Fibroblast of lung (primary cell): ENCODE data around the gene CSNK1G2. TPM values are rescaled to one million over a fixed set of nuclear protein-coding genes. Genes with fewer than 3 reads are reported as not detected.

ENCODE experiments used
- DNase-seq, 2 donors: peaks; one replicate each; pipeline versions ENCODE4 v3.0.0 to v3.0.0-alpha.2; 2010; ENCODE audit warnings: low read depth in 2 of 2
- H2AFZ ChIP-seq: 2 replicates; pipeline ENCODE4 v1.5.1; 2012; ENCODE audit warnings: low read length, control low read depth, inconsistent platforms
- H3K27ac ChIP-seq: 2 replicates; pipeline ENCODE4 v1.5.1; 2011; ENCODE audit warnings: low read length, control low read depth; ENCODE audit not compliant: insufficient read depth
- H3K27me3 ChIP-seq: 2 replicates; pipeline ENCODE4 v1.5.1; 2011; ENCODE audit warnings: mild to moderate bottlenecking, low read length; ENCODE audit not compliant: control insufficient read depth, insufficient read depth
- H3K36me3 ChIP-seq: 2 replicates; pipeline ENCODE4 v1.5.1; 2011; ENCODE audit warnings: low read length; ENCODE audit not compliant: control insufficient read depth, insufficient read depth
- H3K4me1 ChIP-seq: 2 replicates; pipeline ENCODE4 v1.5.1; 2011; ENCODE audit warnings: low read length; ENCODE audit not compliant: control insufficient read depth, insufficient read depth; ENCODE audit errors: extremely low read depth
- H3K4me2 ChIP-seq: 2 replicates; pipeline ENCODE4 v1.5.1; 2011; ENCODE audit warnings: low read length, control low read depth; ENCODE audit not compliant: insufficient read depth; ENCODE audit errors: extremely low read depth
- H3K4me3 ChIP-seq, 4 experiments: fragments of 200-600 bp in 1 of 4; sonication (generic) in 1 of 4; replicated peaks in 1 of 4; 2 replicates each; pipeline ENCODE4 v1.5.1; 2011 to 2016; ENCODE audit warnings: low read length in 4 of 4, low read depth in 3 of 4, mild to moderate bottlenecking in 3 of 4, control low read depth in 2 of 4, inconsistent platforms in 1 of 4, mixed read lengths in 1 of 4; ENCODE audit not compliant: insufficient read depth in 1 of 4; ENCODE audit errors: control extremely low read depth in 1 of 4
- H3K79me2 ChIP-seq: 2 replicates; pipeline ENCODE4 v1.5.1; 2012; ENCODE audit warnings: mild to moderate bottlenecking, low read length, inconsistent platforms; ENCODE audit not compliant: control insufficient read depth, insufficient read depth
- H3K9ac ChIP-seq: 2 replicates; pipeline ENCODE4 v1.5.1; 2011; ENCODE audit warnings: mild to moderate bottlenecking, low read length, control low read depth; ENCODE audit not compliant: insufficient read depth
- H3K9me3 ChIP-seq: 2 replicates; pipeline ENCODE4 v1.5.1; 2012; ENCODE audit warnings: low read depth, low read length; ENCODE audit not compliant: control insufficient read depth, insufficient read depth
- H4K20me1 ChIP-seq: 2 replicates; pipeline ENCODE4 v1.5.1; 2011; ENCODE audit warnings: low read length; ENCODE audit not compliant: control insufficient read depth, insufficient read depth; ENCODE audit errors: extremely low read depth
- EZH2 ChIP-seq: IDR thresholded peaks from 2 replicates; pipeline ENCODE4 v1.5.1; 2012; ENCODE audit warnings: low read length, control low read depth, mild to moderate bottlenecking; ENCODE audit errors: missing control alignments
- polyA plus RNA-seq, 2 donors: library from polyadenylated mRNA; depleted of rRNA in 1 of 2; stranded (reverse) in 1 of 2; unstranded in 1 of 2; fragments of >200 nt; gene quantifications; 2 replicates each; pipeline ENCODE4 v1.2.1, GENCODE V29; 2011 to 2012; ENCODE audit warnings: missing spikeins in 1 of 2
- total RNA-seq: library from RNA; depleted of rRNA; stranded (reverse); fragments of >200 nt; gene quantifications from 2 replicates; pipeline ENCODE4 v1.2.1, GENCODE V29; 2014
- TF ChIP-seq, protein P1 (sequence below), 2 donors: IDR thresholded peaks in 1 of 2; conservative IDR thresholded peaks in 1 of 2; 1 replicate in 1 of 2; 2 replicates in 1 of 2; pipeline ENCODE4 v1.5.1; 2011 to 2012; ENCODE audit warnings: low read length in 2 of 2, control low read depth in 1 of 2, inconsistent platforms in 1 of 2, low read depth in 1 of 2, mild to moderate bottlenecking in 1 of 2

Gene CSNK1G2
- total and polyA plus RNA-seq, 2 donors (not counting 1 experiment from before 2014, with no cell fraction given), result 21.2 to 58.6 TPM

- peaks cover 8% of the 10 kb centered on the region for H3K79me2 ChIP-seq
- no peak overlapping the region for H3K4me2 ChIP-seq
- no peak overlapping the region for H3K27ac ChIP-seq
- no peaks in the 10 kb centered on the region for H3K27me3 ChIP-seq
- no peak overlapping the region for H2AFZ ChIP-seq
- peak in 1 of 2 donors; percentile 9 for DNase-seq
- H3K4me3 ChIP-seq, result no peak overlapping the region
- H4K20me1 ChIP-seq, result no peaks in the 10 kb centered on the region
- TF ChIP-seq EZH2, result no peak
- TF ChIP-seq, protein P1, sequence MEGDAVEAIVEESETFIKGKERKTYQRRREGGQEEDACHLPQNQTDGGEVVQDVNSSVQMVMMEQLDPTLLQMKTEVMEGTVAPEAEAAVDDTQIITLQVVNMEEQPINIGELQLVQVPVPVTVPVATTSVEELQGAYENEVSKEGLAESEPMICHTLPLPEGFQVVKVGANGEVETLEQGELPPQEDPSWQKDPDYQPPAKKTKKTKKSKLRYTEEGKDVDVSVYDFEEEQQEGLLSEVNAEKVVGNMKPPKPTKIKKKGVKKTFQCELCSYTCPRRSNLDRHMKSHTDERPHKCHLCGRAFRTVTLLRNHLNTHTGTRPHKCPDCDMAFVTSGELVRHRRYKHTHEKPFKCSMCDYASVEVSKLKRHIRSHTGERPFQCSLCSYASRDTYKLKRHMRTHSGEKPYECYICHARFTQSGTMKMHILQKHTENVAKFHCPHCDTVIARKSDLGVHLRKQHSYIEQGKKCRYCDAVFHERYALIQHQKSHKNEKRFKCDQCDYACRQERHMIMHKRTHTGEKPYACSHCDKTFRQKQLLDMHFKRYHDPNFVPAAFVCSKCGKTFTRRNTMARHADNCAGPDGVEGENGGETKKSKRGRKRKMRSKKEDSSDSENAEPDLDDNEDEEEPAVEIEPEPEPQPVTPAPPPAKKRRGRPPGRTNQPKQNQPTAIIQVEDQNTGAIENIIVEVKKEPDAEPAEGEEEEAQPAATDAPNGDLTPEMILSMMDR (conservative IDR thresholded peaks at IDR 0.05 in 1 of 2, IDR thresholded peaks at IDR 0.05 in 1 of 2; ENCODE audit: low read depth in 1 of 2, low read length in 2 of 2), result no peak
- H3K9ac ChIP-seq, result no peak overlapping the region
- no peaks in the 10 kb centered on the region for H3K36me3 ChIP-seq
- H3K4me1 ChIP-seq, result peaks cover 6% of the 10 kb centered on the region
- H3K9me3 ChIP-seq, result no peaks in the 10 kb centered on the region
Measured at GRCh38 chr19:1901940-1902404, 39.0 kb upstream of the CSNK1G2 start.

- Histone ChIP-seq H3K79me2 (peaks cover 17% of the 10 kb centered on the region), H3K36me3 (peaks cover 2% of the 10 kb centered on the region), H2AFZ (no peak overlapping the region), H3K9ac (no peak overlapping the region), H3K4me1 (peaks cover 6% of the 10 kb centered on the region), H3K4me2 (no peak overlapping the region), H3K27me3 (no peaks in the 10 kb centered on the region), H3K9me3 (no peaks in the 10 kb centered on the region), H3K27ac (no peak overlapping the region), H4K20me1 (no peaks in the 10 kb centered on the region), H3K4me3 (no peak overlapping the region)
- DNase-seq, result no peak
- no peak for TF ChIP-seq EZH2
- TF ChIP-seq, protein P1 (conservative IDR thresholded peaks at IDR 0.05 in 1 of 2, IDR thresholded peaks at IDR 0.05 in 1 of 2; ENCODE audit: low read depth in 1 of 2, low read length in 2 of 2), result no peak
Measured at GRCh38 chr19:1902923-1903322, 38.0 kb upstream of the CSNK1G2 start.

GRCh38 chr19:1904860-1905109 lies 36.2 kb upstream of the CSNK1G2 start:
- H3K27ac ChIP-seq, result peak overlapping the region; percentile 40
- peaks cover 27% of the 10 kb centered on the region for H3K79me2 ChIP-seq
- H4K20me1 ChIP-seq, result no peaks in the 10 kb centered on the region
- TF ChIP-seq EZH2, result no peak
- TF ChIP-seq, protein P1 (conservative IDR thresholded peaks at IDR 0.05 in 1 of 2, IDR thresholded peaks at IDR 0.05 in 1 of 2; ENCODE audit: low read depth in 1 of 2, low read length in 2 of 2), result no peak
- peak overlapping the region; percentile 25 for H3K4me2 ChIP-seq
- H2AFZ ChIP-seq, result no peak overlapping the region
- DNase-seq, result no peak
- H3K4me1 ChIP-seq, result peaks cover 6% of the 10 kb centered on the region
- H3K4me3 ChIP-seq, result peak overlapping the region in 2 of 4 experiments; percentile 17 to 33
- no peaks in the 10 kb centered on the region for H3K9me3 ChIP-seq
- H3K9ac ChIP-seq, result no peak overlapping the region
- peaks cover 2% of the 10 kb centered on the region for H3K36me3 ChIP-seq
- H3K27me3 ChIP-seq, result no peaks in the 10 kb centered on the region
